CD4-positive, alpha-beta memory T cell (primary cell): ENCODE results near the gene TCF7L2. TPM values are rescaled to one million over a fixed set of nuclear protein-coding genes. Genes with fewer than 3 reads are reported as not detected.

ENCODE experiments used
- CTCF ChIA-PET: fragments of 350-600 bp; sonication (Branson Sonifier 250); formaldehyde crosslinking; loops from one replicate; lab custom pipeline; 2021; ENCODE audit warnings: inconsistent platforms; ENCODE audit not compliant: partially characterized antibody; lab: Charles Lee
- POLR2A ChIA-PET: fragments of 350-600 bp; sonication (Branson Sonifier 250); formaldehyde crosslinking; loops from one replicate; lab custom pipeline; 2021; ENCODE audit not compliant: partially characterized antibody; lab: Charles Lee
- DNase-seq, 5 donors: peaks; one replicate each; pipeline versions ENCODE4 v3.0.0 to v3.0.0-alpha.2; 2020 to 2022; ENCODE audit warnings: mixed read lengths in 1 of 5
- H3K27ac ChIP-seq: one replicate; pipeline ENCODE4 v1.7.0; 2013; ENCODE audit warnings: low read depth, low read length
- H3K27me3 ChIP-seq: 2 replicates; pipeline ENCODE4 v1.7.0; 2013; ENCODE audit warnings: mild to moderate bottlenecking, low read length, moderate library complexity; ENCODE audit not compliant: insufficient read depth
- H3K36me3 ChIP-seq: 2 replicates; pipeline ENCODE4 v1.7.0; 2013; ENCODE audit warnings: mild to moderate bottlenecking, low read length, moderate library complexity; ENCODE audit not compliant: insufficient read depth
- H3K4me1 ChIP-seq: 2 replicates; pipeline ENCODE4 v1.7.0; 2013; ENCODE audit warnings: mild to moderate bottlenecking, low read length, moderate library complexity; ENCODE audit not compliant: insufficient read depth
- H3K4me3 ChIP-seq, 2 donors: one replicate each; pipeline ENCODE4 v1.7.0; 2013; ENCODE audit warnings: low read length in 2 of 2, mild to moderate bottlenecking in 1 of 2
- H3K9me3 ChIP-seq, 2 donors: one replicate each; pipeline ENCODE4 v1.7.0; 2013; ENCODE audit warnings: low read length in 2 of 2, control low read depth in 1 of 2; ENCODE audit not compliant: control insufficient read depth in 1 of 2
- H3K27ac Mint-ChIP-seq, 7 donors: one replicate each; pipeline ENCODE4 v1.8.0; 2020 to 2021; ENCODE audit warnings: mixed read lengths in 7 of 7, mild to moderate bottlenecking in 6 of 7, inconsistent platforms in 3 of 7, moderate library complexity in 3 of 7
- H3K27me3 Mint-ChIP-seq, 2 donors: one replicate each; pipeline ENCODE4 v1.8.0; 2020 to 2021; ENCODE audit warnings: mixed read lengths in 2 of 2
- H3K36me3 Mint-ChIP-seq, 2 donors: one replicate each; pipeline ENCODE4 v1.8.0; 2020 to 2021; ENCODE audit warnings: mixed read lengths in 2 of 2, inconsistent platforms in 1 of 2, mild to moderate bottlenecking in 1 of 2
- H3K4me1 Mint-ChIP-seq, 4 donors: one replicate each; pipeline ENCODE4 v1.8.0; 2020 to 2021; ENCODE audit warnings: mixed read lengths in 4 of 4, mild to moderate bottlenecking in 1 of 4
- H3K4me3 Mint-ChIP-seq, 8 donors: one replicate each; pipeline ENCODE4 v1.8.0; 2020 to 2021; ENCODE audit warnings: mixed read lengths in 8 of 8, mild to moderate bottlenecking in 7 of 8, moderate library complexity in 6 of 8, inconsistent platforms in 3 of 8
- H3K9me3 Mint-ChIP-seq, 8 donors: one replicate each; pipeline ENCODE4 v1.8.0; 2020 to 2021; ENCODE audit warnings: mixed read lengths in 8 of 8, mild to moderate bottlenecking in 5 of 8, inconsistent platforms in 3 of 8, moderate library complexity in 1 of 8
- intact Hi-C: fragments of 100-400 bp; cut with micrococcal nuclease; formaldehyde crosslinking; loops from one replicate; pipeline ENCODE4 v1.15.1; 2023
- polyA plus RNA-seq, 2 donors: library from polyadenylated mRNA; unstranded; fragments of 300-500 nt; fragmentation: Illumina TruSeq; gene quantifications; one replicate each; pipeline ENCODE4 v1.2.3, GENCODE V29; 2021
- total RNA-seq, 2 experiments: library from RNA; stranded (reverse); gene quantifications; one replicate each; pipeline ENCODE4 v1.2.3, GENCODE V29; 2021

Gene TCF7L2
- total and polyA plus RNA-seq, 4 experiments from 2014 or later, result 0.16 to 3.2 (median 1.8) TPM

GRCh38 chr10:113068178-113068890 lies 118.3 kb downstream of the TCF7L2 start:
- CTCF ChIA-PET, result no interaction called here
- H3K36me3 Mint-ChIP-seq, result peaks cover 0 to 2% of the 10 kb centered on the region in 2 donors
- intact Hi-C loops, result no loop called here

DNA sequence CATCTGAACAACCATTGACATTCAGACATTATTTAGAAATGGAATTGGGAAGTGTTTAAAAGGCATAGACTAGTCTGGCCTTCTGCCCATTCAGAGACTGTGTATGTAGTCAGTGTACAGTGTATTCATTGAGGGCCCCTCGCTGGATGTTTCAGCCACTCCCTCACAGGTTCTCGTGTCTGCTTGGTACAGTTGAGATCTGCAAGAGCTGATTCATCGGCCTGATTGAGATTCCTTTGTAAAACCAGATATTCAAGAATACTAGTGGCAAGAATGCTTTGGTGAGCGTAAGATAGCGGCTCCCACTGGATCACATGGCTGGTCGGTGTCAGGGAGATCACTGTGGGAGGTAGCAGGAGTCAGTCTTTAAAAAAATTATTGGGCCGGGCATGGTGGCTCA lies 119.5 kb downstream of the TCF7L2 start:
- DNase-seq, result no peak
- Histone ChIP-seq H3K4me3 (no peak overlapping the region), H3K4me1 (no peaks in the 10 kb centered on the region), H3K27ac (no peak overlapping the region), H3K9me3 (no peaks in the 10 kb centered on the region), H3K36me3 (no peaks in the 10 kb centered on the region), H3K27me3 (no peaks in the 10 kb centered on the region)
- Mint-ChIP-seq H3K27me3 (peaks cover 0 to 1% of the 10 kb centered on the region in 2 donors), H3K9me3 (no peaks in the 10 kb centered on the region), H3K27ac (no peak overlapping the region), H3K4me3 (no peak overlapping the region), H3K36me3 (peaks cover 0 to 2% of the 10 kb centered on the region in 2 donors), H3K4me1 (peaks cover 0 to 2% (median 0%) of the 10 kb centered on the region in 4 donors)
- ChIA-PET POLR2A (no interaction called here), CTCF (no interaction called here)
- intact Hi-C loops, result no loop called here

More at GRCh38 chr10:113068178-113068890, 118.3 kb downstream of the TCF7L2 start:
- no peaks in the 10 kb centered on the region for H3K9me3 Mint-ChIP-seq
- Histone ChIP-seq H3K4me3 (no peak overlapping the region), H3K27me3 (no peaks in the 10 kb centered on the region), H3K36me3 (no peaks in the 10 kb centered on the region), H3K27ac (no peak overlapping the region), H3K4me1 (no peaks in the 10 kb centered on the region), H3K9me3 (no peaks in the 10 kb centered on the region)
- DNase-seq, result no peak
- no peak overlapping the region for H3K27ac Mint-ChIP-seq
- POLR2A ChIA-PET, result no interaction called here
- peaks cover 0 to 1% of the 10 kb centered on the region in 2 donors for H3K27me3 Mint-ChIP-seq
- H3K4me3 Mint-ChIP-seq, result no peak overlapping the region
- H3K4me1 Mint-ChIP-seq, result peaks cover 0 to 2% (median under 1%) of the 10 kb centered on the region in 4 donors

GRCh38 chr10:113071446-113071845 lies 121.4 kb downstream of the TCF7L2 start:
- no peaks in the 10 kb centered on the region for H3K9me3 Mint-ChIP-seq

GRCh38 chr10:113073549-113074189 lies 123.6 kb downstream of the TCF7L2 start:
- Histone ChIP-seq H3K4me1 (no peaks in the 10 kb centered on the region), H3K9me3 (no peaks in the 10 kb centered on the region), H3K27me3 (no peaks in the 10 kb centered on the region), H3K4me3 (no peak overlapping the region), H3K36me3 (no peaks in the 10 kb centered on the region), H3K27ac (no peak overlapping the region)
- Mint-ChIP-seq H3K27ac (no peak overlapping the region), H3K4me1 (peaks cover 0 to 2% (median 0%) of the 10 kb centered on the region in 4 donors), H3K9me3 (no peaks in the 10 kb centered on the region), H3K36me3 (peaks cover 0 to 2% of the 10 kb centered on the region in 2 donors), H3K4me3 (no peak overlapping the region), H3K27me3 (no peaks in the 10 kb centered on the region)
- ChIA-PET POLR2A (no interaction called here), CTCF (interaction anchor here (0.6 kb wide), 1 partner anchor 71 kb away, joined by 4 read pairs; no protein-coding TSS in a partner anchor)
- DNase-seq, result no peak
- intact Hi-C loops, result no loop called here

More at GRCh38 chr10:113071446-113071845, 121.4 kb downstream of the TCF7L2 start:
- Mint-ChIP-seq H3K4me3 (no peak overlapping the region), H3K27me3 (peaks cover 0 to 1% of the 10 kb centered on the region in 2 donors), H3K4me1 (peaks cover 0 to 2% (median 0%) of the 10 kb centered on the region in 4 donors), H3K36me3 (peaks cover 0 to 2% of the 10 kb centered on the region in 2 donors), H3K27ac (no peak overlapping the region)
- Histone ChIP-seq H3K27me3 (no peaks in the 10 kb centered on the region), H3K36me3 (no peaks in the 10 kb centered on the region), H3K9me3 (no peaks in the 10 kb centered on the region), H3K27ac (no peak overlapping the region), H3K4me3 (no peak overlapping the region), H3K4me1 (no peaks in the 10 kb centered on the region)
- CTCF ChIA-PET, result no interaction called here
- POLR2A ChIA-PET, result no interaction called here
- intact Hi-C loops, result no loop called here
- DNase-seq, result no peak

DNA sequence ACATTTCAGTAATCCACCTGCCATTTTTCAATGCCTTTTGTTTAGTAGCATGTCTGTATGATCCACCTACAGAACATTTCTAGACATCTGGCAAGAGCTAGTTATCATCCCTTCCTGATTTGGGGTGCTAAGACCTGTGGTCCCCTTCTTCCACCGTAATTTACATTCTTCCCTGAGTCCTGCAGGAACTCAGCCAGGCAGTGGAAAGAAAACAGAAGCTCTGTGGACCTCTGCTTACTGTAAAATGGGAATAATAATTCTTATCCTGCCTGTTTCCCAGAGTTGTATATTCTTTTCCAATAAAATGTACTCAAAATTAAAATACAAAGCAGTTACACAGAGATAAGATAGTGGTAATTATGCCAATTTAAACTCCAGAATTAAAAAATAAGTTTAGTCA lies 126.9 kb downstream of the TCF7L2 start:
- no peak for DNase-seq
- Histone ChIP-seq H3K27me3 (no peaks in the 10 kb centered on the region), H3K27ac (no peak overlapping the region), H3K4me1 (no peaks in the 10 kb centered on the region), H3K36me3 (no peaks in the 10 kb centered on the region), H3K4me3 (no peak overlapping the region), H3K9me3 (no peaks in the 10 kb centered on the region)
- Mint-ChIP-seq H3K27ac (no peak overlapping the region), H3K4me3 (no peak overlapping the region), H3K9me3 (no peaks in the 10 kb centered on the region), H3K36me3 (no peaks in the 10 kb centered on the region), H3K4me1 (peaks cover 0 to 2% (median 0%) of the 10 kb centered on the region in 4 donors), H3K27me3 (peaks cover 0 to 4% of the 10 kb centered on the region in 2 donors)
- intact Hi-C loops, result no loop called here
- ChIA-PET POLR2A (no interaction called here), CTCF (no interaction called here)

DNA sequence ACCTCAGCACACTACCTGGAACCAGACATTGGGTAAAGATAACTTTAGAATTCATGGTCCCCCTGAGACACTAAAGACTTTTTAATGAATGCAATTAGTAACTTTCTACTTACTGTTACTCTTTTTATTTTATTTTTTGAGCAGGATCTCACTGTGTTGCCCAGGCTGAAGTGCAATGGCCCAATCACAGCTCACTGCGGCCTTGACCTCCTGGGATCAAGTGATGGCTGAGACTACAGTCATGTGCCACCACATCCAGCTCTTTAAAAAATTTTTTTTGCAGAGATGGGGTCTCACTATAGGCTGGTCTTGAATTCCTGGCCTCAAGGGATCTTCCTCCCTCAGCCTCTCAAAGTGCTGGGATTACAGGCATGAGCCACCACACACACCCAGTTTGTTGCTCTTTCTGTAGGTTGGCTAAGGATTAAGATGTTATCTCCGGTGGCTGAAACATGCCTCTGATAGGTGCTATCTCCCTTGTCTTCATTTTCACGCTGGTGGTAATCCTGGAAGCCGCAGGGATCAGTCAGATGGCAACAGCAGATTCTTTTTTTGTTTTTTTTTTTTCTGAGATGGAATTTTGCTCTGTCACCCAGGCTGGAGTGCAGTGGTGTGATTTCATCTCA lies 128.3 kb downstream of the TCF7L2 start:
- ChIA-PET CTCF (no interaction called here), POLR2A (no interaction called here)
- no peaks in the 10 kb centered on the region for H3K36me3 Mint-ChIP-seq
- peaks cover 0 to 4% of the 10 kb centered on the region in 2 donors for H3K27me3 Mint-ChIP-seq
- Histone ChIP-seq H3K4me1 (no peaks in the 10 kb centered on the region), H3K27me3 (no peaks in the 10 kb centered on the region), H3K27ac (no peak overlapping the region), H3K4me3 (no peak overlapping the region), H3K36me3 (no peaks in the 10 kb centered on the region), H3K9me3 (no peaks in the 10 kb centered on the region)
- intact Hi-C loops, result no loop called here
- H3K27ac Mint-ChIP-seq, result no peak overlapping the region
- no peak for DNase-seq
- H3K4me1 Mint-ChIP-seq, result no peaks in the 10 kb centered on the region
- H3K9me3 Mint-ChIP-seq, result no peaks in the 10 kb centered on the region
- peak overlapping the region in 1 of 8 donors; percentile 28 for H3K4me3 Mint-ChIP-seq
